22Rv1 (cell line): Measurements from ENCODE around the gene HK1.

Experiments used
- H3K27ac ChIP-seq: fragments of 450-650 bp; 2 replicates; pipeline ENCODE4 v1.5.1; 2017
- CTCF ChIP-seq: fragments of 450-650 bp; IDR thresholded peaks from 2 replicates; pipeline ENCODE4 v1.5.1; 2017; ENCODE audit warnings: mild to moderate bottlenecking
- ZFX ChIP-seq: fragments of 450-650 bp; IDR thresholded peaks from 2 replicates; pipeline ENCODE4 v1.6.1; 2017; ENCODE audit warnings: antibody characterized with exemption, borderline replicate concordance

Gene HK1

DNA sequence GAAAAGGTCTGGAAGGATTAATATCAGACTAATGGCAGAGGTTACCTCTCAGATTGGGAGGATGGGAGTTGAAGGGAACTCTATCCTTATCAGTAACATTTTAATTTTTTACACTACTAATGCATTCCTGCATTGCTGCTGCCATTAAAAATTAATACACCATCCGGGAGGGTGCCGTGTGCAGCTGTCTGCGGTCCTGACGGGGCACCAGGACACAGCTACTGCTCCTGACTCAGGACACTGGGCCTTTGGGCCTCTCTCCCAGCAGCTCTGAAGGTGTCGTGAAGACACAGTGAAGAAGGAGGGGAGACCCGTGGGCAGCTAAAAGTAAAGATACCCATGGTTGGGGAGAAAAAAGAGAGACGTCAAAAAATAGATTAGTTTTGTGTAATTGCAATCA, 23.4 kb upstream of the HK1 start:
- no peak overlapping the region for H3K27ac ChIP-seq
- TF ChIP-seq ZFX (no peak), CTCF (no peak)

- H3K27ac ChIP-seq: no peak overlapping the region
- TF ChIP-seq CTCF (no peak), ZFX (no peak)
These were observed 18.6 kb upstream of the HK1 start for GRCh38 chr10:69259547-69260243.

DNA sequence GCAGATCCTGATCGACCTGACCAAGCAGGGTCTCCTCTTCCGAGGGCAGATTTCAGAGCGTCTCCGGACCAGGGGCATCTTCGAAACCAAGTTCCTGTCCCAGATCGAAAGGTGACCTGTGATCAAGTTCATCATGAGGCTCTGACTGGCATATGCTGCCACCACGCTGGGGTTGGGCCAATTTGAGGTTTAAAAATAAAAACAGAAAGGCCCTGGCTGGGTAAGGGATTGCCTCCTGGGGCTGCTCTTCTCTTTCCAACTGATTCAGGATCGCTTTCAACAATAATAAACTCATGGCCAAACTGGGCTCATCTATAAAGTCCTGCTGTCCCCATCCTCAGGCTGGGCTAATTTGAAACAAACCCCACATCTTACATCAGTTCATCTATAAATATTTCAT, 17.1 kb upstream of the HK1 start:
- no peak overlapping the region for H3K27ac ChIP-seq
- TF ChIP-seq ZFX (no peak), CTCF (no peak)

DNA sequence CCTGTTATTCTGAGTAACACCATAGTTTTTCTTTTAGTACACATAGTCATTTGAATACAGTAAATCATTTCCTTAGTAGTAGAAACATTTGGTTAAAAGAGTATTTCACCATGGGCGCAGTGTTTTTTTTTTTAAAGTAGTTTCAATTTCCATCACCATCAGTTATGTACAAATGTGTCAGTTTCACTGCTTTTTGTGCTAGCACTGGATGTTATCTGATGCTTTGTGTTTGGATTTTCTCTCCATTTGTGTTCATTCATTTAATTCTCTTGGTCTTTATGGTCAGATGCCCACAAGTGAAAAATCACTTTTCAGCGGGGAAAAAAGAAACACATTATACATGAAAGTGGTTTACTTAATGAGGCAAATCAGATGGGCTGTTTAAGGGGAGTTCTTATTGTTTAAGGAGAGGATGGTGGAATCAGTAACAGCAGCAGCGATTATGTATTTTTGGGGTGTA, 16.0 kb upstream of the HK1 start:
- TF ChIP-seq CTCF (no peak), ZFX (no peak)
- H3K27ac ChIP-seq: no peak overlapping the region

DNA sequence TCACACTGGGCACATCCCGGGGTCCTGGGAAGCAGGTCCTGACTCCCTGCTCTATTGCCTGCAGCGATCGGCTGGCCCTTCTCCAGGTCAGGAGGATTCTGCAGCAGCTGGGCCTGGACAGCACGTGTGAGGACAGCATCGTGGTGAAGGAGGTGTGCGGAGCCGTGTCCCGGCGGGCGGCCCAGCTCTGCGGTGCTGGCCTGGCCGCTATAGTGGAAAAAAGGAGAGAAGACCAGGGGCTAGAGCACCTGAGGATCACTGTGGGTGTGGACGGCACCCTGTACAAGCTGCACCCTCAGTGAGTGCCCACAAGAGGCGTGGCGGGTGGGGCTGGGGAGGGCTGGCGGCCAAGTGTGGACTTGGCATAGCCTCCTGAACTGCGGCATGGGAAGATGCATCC, 12.8 kb upstream of the HK1 start:
- no peak for TF ChIP-seq ZFX
- no peak overlapping the region for H3K27ac ChIP-seq

DNA sequence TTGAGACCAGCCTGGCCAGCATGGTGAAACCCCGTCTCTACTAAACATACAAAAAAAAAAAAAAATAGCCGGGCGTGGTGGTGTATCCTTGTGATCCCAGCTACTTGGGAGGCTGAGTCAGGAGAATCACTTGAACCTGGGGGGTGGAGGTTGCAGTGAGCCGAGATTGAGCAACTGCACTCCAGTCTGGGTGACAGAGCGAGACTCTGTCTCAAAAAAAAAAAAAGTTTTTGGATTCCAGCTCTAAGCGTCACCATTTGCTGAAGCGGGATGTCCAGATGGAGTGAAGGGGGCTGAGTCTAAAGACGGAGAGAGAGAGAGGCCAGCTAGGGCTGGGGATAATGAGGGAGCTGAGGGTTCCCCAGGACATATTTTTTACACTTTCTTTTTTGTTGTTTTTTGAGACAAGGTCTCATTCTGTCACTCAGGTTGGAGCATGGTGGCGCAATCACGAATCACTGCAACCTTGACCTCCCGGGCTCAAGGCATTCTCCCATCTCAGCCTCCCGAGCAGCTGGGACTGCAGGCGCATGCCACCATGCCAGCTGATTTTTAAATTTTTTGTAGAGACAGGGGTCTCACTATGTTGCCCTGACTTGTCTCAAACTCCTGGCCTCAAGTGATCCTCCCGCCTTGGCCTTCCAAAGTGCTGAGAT, 9.4 kb upstream of the HK1 start:
- no peak overlapping the region for H3K27ac ChIP-seq
- no peak for TF ChIP-seq ZFX
- no peak for TF ChIP-seq CTCF

DNA sequence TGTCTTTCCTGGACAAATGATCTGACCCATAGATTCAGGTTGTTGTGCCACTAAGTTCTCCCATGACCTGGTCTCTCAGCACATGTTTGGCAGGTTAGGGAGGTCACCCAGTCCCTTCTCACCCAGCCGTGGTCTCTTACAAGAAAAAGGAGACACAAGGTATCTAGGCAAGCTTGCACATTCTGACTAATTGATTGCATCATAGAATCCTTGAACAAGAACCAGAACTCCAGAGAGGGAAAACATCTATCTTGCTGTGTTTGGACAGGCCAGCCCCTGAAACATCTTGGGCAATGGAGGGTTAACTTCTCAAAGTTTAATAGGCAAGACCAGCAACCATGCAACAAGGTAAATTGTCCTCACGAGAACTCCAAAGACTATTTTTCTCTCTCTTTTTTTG, 8.5 kb upstream of the HK1 start:
- TF ChIP-seq ZFX (no peak), CTCF (no peak)
- no peak overlapping the region for H3K27ac ChIP-seq
